PFSK-1 (cell line): ENCODE results near the gene PPP1R1B.

Experiments used
- FOXP2 ChIP-seq: optimal IDR thresholded peaks from 2 replicates; pipeline ENCODE3; 2011; ENCODE audit warnings: borderline replicate concordance, control low read depth, inconsistent platforms; ENCODE audit not compliant: insufficient read depth; ENCODE audit errors: extremely low read length, extremely low read depth
- POLR2AphosphoS5 ChIP-seq: IDR thresholded peaks from 2 replicates; pipeline ENCODE4 v1.6.1; 2012; ENCODE audit warnings: low read depth, mild to moderate bottlenecking, control low read depth, low read length, moderate library complexity
- SIN3A ChIP-seq: IDR thresholded peaks from 2 replicates; pipeline ENCODE4 v1.6.1; 2012; ENCODE audit warnings: mild to moderate bottlenecking, low read length, moderate library complexity, borderline replicate concordance; ENCODE audit not compliant: insufficient read depth
- TAF1 ChIP-seq: IDR thresholded peaks from 2 replicates; pipeline ENCODE4 v1.6.1; 2012; ENCODE audit warnings: low read length, control low read depth, borderline replicate concordance; ENCODE audit not compliant: insufficient read depth
- TF ChIP-seq, protein P1 (sequence below), 2 experiments: IDR thresholded peaks; 2 replicates each; pipeline versions ENCODE4 v1.6.1 to v1.8.0; 2011 to 2012; ENCODE audit warnings: low read depth in 2 of 2, low read length in 2 of 2, control low read depth in 1 of 2, inconsistent platforms in 1 of 2, mild to moderate bottlenecking in 1 of 2, moderate library complexity in 1 of 2; ENCODE audit not compliant: insufficient read depth in 1 of 2

Gene PPP1R1B

DNA sequence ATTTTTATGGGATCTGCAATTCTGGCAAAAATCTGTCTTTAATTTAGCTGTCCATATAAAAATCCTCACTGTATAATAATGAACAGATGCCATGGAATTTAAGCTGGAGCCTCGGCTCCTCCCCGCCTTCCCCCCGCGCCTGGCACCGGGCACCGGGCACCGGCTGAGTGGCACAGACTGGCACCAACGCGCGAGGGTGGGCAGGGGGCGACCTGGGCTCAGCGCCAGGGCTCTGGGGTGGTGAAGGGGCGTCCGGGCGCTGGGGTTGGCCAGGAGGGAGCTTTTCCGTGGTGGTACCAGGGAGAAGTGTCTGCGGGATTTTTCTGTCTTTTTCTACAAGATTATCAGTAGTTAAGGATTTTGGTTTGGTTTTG is 28.1 kb upstream of the PPP1R1B start:
- TF ChIP-seq TAF1 (no peak), SIN3A (no peak), POLR2AphosphoS5 (no peak), FOXP2 (no peak)
- TF ChIP-seq, protein P1, sequence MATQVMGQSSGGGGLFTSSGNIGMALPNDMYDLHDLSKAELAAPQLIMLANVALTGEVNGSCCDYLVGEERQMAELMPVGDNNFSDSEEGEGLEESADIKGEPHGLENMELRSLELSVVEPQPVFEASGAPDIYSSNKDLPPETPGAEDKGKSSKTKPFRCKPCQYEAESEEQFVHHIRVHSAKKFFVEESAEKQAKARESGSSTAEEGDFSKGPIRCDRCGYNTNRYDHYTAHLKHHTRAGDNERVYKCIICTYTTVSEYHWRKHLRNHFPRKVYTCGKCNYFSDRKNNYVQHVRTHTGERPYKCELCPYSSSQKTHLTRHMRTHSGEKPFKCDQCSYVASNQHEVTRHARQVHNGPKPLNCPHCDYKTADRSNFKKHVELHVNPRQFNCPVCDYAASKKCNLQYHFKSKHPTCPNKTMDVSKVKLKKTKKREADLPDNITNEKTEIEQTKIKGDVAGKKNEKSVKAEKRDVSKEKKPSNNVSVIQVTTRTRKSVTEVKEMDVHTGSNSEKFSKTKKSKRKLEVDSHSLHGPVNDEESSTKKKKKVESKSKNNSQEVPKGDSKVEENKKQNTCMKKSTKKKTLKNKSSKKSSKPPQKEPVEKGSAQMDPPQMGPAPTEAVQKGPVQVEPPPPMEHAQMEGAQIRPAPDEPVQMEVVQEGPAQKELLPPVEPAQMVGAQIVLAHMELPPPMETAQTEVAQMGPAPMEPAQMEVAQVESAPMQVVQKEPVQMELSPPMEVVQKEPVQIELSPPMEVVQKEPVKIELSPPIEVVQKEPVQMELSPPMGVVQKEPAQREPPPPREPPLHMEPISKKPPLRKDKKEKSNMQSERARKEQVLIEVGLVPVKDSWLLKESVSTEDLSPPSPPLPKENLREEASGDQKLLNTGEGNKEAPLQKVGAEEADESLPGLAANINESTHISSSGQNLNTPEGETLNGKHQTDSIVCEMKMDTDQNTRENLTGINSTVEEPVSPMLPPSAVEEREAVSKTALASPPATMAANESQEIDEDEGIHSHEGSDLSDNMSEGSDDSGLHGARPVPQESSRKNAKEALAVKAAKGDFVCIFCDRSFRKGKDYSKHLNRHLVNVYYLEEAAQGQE (IDR thresholded peaks at IDR 0.05; ENCODE audit: insufficient read depth in 1 of 2, low read depth in 2 of 2, low read length in 2 of 2): no peak

DNA sequence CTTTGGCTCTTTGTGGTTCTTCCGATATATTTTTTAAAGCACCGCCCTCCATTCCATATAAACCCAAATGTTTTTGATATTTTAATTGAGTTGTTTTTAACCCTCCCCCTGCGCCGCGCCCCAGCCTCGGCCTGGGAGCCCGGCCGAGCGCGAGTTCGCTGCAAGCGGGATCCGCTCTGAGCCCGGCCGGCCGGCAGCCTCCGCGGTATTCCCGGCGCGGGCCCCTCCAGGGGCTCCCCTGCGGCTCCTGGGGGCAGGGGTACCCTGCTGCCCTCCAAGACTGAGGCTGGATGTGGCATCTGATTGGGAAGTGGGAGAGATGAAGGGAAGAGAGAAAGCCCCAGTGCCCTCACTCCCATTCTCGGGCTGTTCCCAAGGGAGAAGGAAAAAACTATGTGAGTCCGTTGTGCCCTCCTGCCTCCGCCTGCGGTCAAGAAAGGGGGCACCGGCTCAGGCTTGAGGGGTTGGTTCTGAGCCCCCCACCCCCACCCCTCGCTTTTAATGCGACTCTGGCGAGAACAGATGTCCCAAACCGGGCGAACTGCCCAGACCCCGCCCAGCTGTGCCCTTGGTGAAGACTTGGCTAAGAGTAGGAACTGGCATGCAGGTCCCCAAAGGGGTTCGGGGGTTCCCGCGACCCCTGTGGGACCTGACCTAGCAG is 27.6 kb upstream of the PPP1R1B start:
- TF ChIP-seq TAF1: no peak

DNA sequence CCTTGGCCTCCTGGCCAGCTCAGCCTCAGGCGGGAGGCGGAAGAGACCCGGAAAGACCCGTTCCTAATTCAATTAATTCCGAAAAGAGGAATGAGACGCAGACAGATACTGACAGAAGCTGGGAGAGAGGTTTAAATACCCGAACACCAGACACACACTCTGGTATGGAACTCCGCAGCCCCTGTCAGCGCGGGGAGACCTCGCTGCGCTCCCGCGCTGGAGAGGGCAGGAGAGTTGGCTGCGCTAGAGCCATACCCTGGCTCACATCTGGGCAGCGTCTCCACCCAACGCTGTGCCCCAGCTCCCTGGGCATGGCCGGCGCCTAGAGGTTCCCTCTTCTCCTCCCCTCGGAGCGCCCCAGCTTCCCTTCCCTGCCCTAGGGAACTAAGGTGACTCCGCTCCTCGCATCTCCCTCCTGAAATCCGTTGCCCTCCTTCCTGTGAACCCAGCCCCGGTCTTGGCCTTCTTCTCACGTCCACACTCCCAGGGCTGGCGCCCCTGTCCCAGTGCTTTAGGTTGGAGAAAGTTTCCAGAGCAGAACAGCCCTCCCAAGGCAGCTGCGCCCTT is 27.0 kb upstream of the PPP1R1B start:
- no peak for TF ChIP-seq SIN3A
- TF ChIP-seq, protein P1 (IDR thresholded peaks at IDR 0.05; ENCODE audit: insufficient read depth in 1 of 2, low read depth in 2 of 2, low read length in 2 of 2): no peak
- no peak for TF ChIP-seq POLR2AphosphoS5
- TF ChIP-seq FOXP2: no peak
- TF ChIP-seq TAF1: no peak

DNA sequence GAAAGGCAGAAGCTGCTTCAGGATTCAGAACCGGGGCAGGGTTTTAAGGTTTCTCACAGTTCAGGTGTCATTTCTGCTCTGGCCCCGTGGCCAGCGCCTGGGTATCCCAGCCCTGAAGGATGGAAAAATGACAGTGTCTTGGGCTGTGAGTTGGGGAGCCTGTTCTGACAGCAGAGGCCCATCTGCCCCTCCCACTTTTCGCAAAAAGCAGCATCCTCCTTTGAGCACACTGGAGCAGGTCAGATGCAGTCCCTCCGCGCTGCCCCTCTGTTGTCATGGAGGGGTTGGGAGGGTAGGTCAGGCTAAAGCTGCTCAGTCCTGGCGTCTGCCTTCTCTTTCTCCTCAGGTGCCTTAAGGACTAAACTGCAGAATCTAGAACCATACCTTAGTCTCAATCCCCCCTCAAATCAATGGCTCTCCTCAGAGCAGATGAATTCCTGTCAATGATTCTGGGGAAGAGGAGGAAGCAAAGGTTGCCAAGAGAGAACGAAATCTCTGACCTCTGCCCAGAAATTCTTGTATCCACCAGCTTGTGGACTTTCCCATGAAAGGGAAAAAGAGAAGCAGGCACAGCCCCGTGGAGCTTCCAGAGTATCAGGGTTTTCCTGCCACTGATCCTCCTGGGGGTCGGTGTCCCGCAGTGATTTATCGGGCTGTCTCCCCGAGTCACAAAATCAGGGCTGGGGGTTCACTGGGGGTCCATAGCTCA is 26.3 kb upstream of the PPP1R1B start:
- TF ChIP-seq FOXP2: no peak
- no peak for TF ChIP-seq POLR2AphosphoS5
- no peak for TF ChIP-seq TAF1
- TF ChIP-seq, protein P1 (IDR thresholded peaks at IDR 0.05; ENCODE audit: insufficient read depth in 1 of 2, low read depth in 2 of 2, low read length in 2 of 2): no peak; a peak in 1 of 4 replicates
- TF ChIP-seq SIN3A: no peak

GRCh38 chr17:39600997-39601597 is 25.7 kb upstream of the PPP1R1B start:
- TF ChIP-seq, protein P1 (IDR thresholded peaks at IDR 0.05; ENCODE audit: insufficient read depth in 1 of 2, low read depth in 2 of 2, low read length in 2 of 2): no peak
- TF ChIP-seq FOXP2 (no peak), TAF1 (no peak), SIN3A (no peak), POLR2AphosphoS5 (no peak)
